ENCODE results near the gene TBX19.

TBX19 gene

DNA sequence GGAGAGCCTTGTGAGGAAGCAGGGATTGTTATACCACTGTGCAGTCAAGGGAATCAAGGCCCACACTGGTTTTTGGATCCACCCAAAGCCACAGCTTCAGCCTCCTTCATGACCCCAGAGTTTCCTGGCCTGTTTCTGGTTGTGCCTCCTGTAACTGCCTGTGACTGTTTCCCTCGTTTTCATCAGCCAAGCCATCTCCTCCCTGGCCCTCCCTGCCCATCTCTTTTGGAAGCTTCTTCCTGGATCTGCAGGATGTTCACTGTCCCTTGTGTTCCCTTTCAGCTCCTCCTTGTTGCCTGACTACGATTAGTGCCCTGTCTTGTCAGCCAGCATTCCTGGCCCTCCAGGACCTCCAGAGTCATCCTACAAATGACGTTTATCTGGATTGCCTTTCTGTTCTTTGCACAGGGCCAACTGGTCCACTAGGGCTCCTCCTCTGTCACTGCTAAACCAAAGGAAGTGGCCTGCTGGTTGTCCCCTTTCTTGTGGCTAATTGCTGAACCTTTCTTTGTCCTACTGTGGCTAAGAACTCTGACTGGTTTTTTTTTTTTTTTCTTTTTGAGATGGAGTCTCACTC is 37.0 kb upstream of the TBX19 start:
- TF ChIP-seq, protein P1, sequence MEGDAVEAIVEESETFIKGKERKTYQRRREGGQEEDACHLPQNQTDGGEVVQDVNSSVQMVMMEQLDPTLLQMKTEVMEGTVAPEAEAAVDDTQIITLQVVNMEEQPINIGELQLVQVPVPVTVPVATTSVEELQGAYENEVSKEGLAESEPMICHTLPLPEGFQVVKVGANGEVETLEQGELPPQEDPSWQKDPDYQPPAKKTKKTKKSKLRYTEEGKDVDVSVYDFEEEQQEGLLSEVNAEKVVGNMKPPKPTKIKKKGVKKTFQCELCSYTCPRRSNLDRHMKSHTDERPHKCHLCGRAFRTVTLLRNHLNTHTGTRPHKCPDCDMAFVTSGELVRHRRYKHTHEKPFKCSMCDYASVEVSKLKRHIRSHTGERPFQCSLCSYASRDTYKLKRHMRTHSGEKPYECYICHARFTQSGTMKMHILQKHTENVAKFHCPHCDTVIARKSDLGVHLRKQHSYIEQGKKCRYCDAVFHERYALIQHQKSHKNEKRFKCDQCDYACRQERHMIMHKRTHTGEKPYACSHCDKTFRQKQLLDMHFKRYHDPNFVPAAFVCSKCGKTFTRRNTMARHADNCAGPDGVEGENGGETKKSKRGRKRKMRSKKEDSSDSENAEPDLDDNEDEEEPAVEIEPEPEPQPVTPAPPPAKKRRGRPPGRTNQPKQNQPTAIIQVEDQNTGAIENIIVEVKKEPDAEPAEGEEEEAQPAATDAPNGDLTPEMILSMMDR (IDR thresholded peaks at IDR 0.05; ENCODE audit: low read depth, low read length): no peak
- no peak for DNase-seq (ENCODE audit: extremely low read depth, low read depth)

GRCh38 chr1:168245042-168245441 is 35.6 kb upstream of the TBX19 start:
- DNase-seq (ENCODE audit: extremely low read depth, low read depth): no peak
- TF ChIP-seq, protein P1 (IDR thresholded peaks at IDR 0.05; ENCODE audit: low read depth, low read length): no peak

- TF ChIP-seq, protein P1 (IDR thresholded peaks at IDR 0.05; ENCODE audit: low read depth, low read length): no peak
- DNase-seq (ENCODE audit: extremely low read depth, low read depth): no peak
Observed at GRCh38 chr1:168246506-168246905, 34.2 kb upstream of the TBX19 start.

GRCh38 chr1:168252204-168252733 is 28.4 kb upstream of the TBX19 start:
- TF ChIP-seq, protein P1 (IDR thresholded peaks at IDR 0.05; ENCODE audit: low read depth, low read length): no peak
- no peak for DNase-seq (ENCODE audit: extremely low read depth, low read depth)

GRCh38 chr1:168256164-168256563 is 24.5 kb upstream of the TBX19 start:
- DNase-seq (ENCODE audit: extremely low read depth, low read depth): no peak
- TF ChIP-seq, protein P1 (IDR thresholded peaks at IDR 0.05; ENCODE audit: low read depth, low read length): no peak

DNA sequence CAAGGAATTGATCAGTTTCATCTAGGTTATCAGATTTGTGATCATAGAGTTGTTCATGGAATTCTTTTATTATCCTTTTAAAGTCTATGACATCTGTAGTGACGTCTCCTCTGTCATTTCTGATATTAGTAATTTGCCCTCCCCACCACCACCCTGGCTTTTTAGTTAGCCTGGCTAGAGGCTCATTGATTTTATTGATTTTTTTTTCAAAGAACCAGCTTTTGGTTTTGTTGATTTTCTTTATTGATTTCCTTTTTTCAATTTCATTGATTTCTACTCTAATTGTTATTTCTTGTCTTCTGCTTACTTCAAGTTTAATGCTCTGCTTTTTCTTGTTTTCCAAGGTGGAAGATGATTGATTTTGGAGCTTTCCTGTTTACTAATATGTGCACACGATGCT is 23.3 kb upstream of the TBX19 start:
- DNase-seq (ENCODE audit: extremely low read depth, low read depth): no peak
- TF ChIP-seq, protein P1 (IDR thresholded peaks at IDR 0.05; ENCODE audit: low read depth, low read length): no peak

- TF ChIP-seq, protein P1 (IDR thresholded peaks at IDR 0.05; ENCODE audit: low read depth, low read length): no peak
- DNase-seq (ENCODE audit: extremely low read depth, low read depth): no peak
Observed at GRCh38 chr1:168259567-168259966, 21.1 kb upstream of the TBX19 start.

Measured in AG09319 (cell line).